GM12892 (cell line): ENCODE results near the gene TREM1.

Experiments
- POLR2A ChIP-seq: IDR thresholded peaks from 2 replicates; pipeline ENCODE4 v1.6.1; 2011; ENCODE audit warnings: low read depth, low read length, control low read depth
- POLR2AphosphoS5 ChIP-seq: IDR thresholded peaks from 2 replicates; pipeline ENCODE4 v1.6.1; 2011; ENCODE audit warnings: low read depth, low read length, control low read depth
- TAF1 ChIP-seq: IDR thresholded peaks from 2 replicates; pipeline ENCODE4 v1.6.1; 2011; ENCODE audit warnings: low read depth, mild to moderate bottlenecking, control low read depth, low read length, borderline replicate concordance

DNA sequence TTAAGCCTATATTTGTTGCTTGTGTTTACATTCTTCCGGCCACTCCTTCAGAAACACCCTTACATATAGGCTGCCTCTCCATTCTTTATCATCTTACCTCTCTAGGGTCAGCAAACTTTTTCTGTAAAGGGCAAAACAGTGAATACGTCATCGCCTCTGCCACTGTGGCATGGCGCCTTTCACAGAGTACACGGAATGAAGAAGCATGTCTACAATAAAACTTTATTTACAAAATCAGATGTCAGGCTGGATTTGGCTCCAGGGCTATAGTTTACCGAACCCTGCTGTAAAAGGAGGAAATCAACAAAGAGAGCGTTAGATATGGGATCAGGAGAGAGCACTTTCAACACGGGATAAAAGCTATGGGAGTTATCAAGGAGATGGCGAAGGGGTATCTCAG lies 39.6 kb upstream of the TREM1 start:
- TF ChIP-seq POLR2AphosphoS5 (no peak), TAF1 (no peak), POLR2A (no peak)
